ENCODE results near the gene SMAD3. TPM values are rescaled to one million over a fixed set of nuclear protein-coding genes. Genes with fewer than 3 reads are reported as not detected.

SMAD3 gene
- total RNA-seq, 1 experiment from 2014 or later, result 99.5 TPM

GRCh38 chr15:67173786-67174185 is 108.4 kb downstream of the SMAD3 start:
- Histone ChIP-seq H3K27me3 (ENCODE audit: insufficient read depth, low read depth) (no peaks in the 10 kb centered on the region), H3K36me3 (ENCODE audit: low read depth) (peaks cover 20% of the 10 kb centered on the region), H3F3A (ENCODE audit: insufficient read depth, low read depth) (peaks cover 77% of the 10 kb centered on the region), H3K79me2 (ENCODE audit: low read depth) (peaks cover 54% of the 10 kb centered on the region), H2AFZ (no peak overlapping the region), H3K9me3 (ENCODE audit: insufficient read depth, low read depth) (no peaks in the 10 kb centered on the region), H3K27ac (peak overlapping the region; percentile 85), H3K4me1 (replicated peaks; ENCODE audit: insufficient read depth) (peaks cover 53% of the 10 kb centered on the region), H3K4me2 (peak overlapping the region; percentile 48; the same call in 1 of the 2 replicates), H4K20me1 (ENCODE audit: insufficient read depth) (no peaks in the 10 kb centered on the region), H3K9me2 (ENCODE audit: insufficient read depth) (no peaks in the 10 kb centered on the region), H3K4me3 (no peak overlapping the region)
- ChIA-PET CTCF (no interaction called here), POLR2A (ENCODE audit: unreplicated experiment) (no interaction called here)
- no peak for DNase-seq
- TF ChIP-seq CTCF (conservative IDR thresholded peaks at IDR 0.05), result no peak
- TF ChIP-seq EZH2 (IDR thresholded peaks at IDR 0.05; ENCODE audit: low read depth), result no peak
- no TSS peak for BruUV-seq (replicated peaks)
- intact Hi-C loops (cut with micrococcal nuclease; ENCODE audit: unreplicated experiment), result no loop called here

GRCh38 chr15:67174446-67174845 is 109.0 kb downstream of the SMAD3 start:
- Histone ChIP-seq H4K20me1 (ENCODE audit: insufficient read depth) (no peaks in the 10 kb centered on the region), H3F3A (ENCODE audit: insufficient read depth, low read depth) (peaks cover 82% of the 10 kb centered on the region), H3K9me2 (ENCODE audit: insufficient read depth) (no peaks in the 10 kb centered on the region), H3K4me2 (peak overlapping the region; percentile 48), H3K27ac (peak overlapping the region; percentile 85), H2AFZ (no peak overlapping the region), H3K79me2 (ENCODE audit: low read depth) (peaks cover 60% of the 10 kb centered on the region), H3K9me3 (ENCODE audit: insufficient read depth, low read depth) (no peaks in the 10 kb centered on the region), H3K4me1 (replicated peaks; ENCODE audit: insufficient read depth) (peaks cover 59% of the 10 kb centered on the region), H3K27me3 (ENCODE audit: insufficient read depth, low read depth) (no peaks in the 10 kb centered on the region), H3K36me3 (ENCODE audit: low read depth) (peaks cover 20% of the 10 kb centered on the region), H3K4me3 (no peak overlapping the region)
- ChIA-PET POLR2A (ENCODE audit: unreplicated experiment) (interaction anchor here (0.6 to 0.8 kb wide), 3 partner anchors 68 to 603 kb away, joined by 3 to 4 read pairs (median 3); no protein-coding TSS in a partner anchor), CTCF (no interaction called here)
- TF ChIP-seq EZH2 (IDR thresholded peaks at IDR 0.05; ENCODE audit: low read depth) (no peak), CTCF (conservative IDR thresholded peaks at IDR 0.05) (no peak)
- DNase-seq, result no peak
- no TSS peak for BruUV-seq (replicated peaks)
- intact Hi-C loops (cut with micrococcal nuclease; ENCODE audit: unreplicated experiment), result no loop called here

GRCh38 chr15:67174864-67175573 is 109.6 kb downstream of the SMAD3 start:
- peaks cover 60% of the 10 kb centered on the region for H3K4me1 ChIP-seq (replicated peaks; ENCODE audit: insufficient read depth)
- peak; percentile 79 to 92 for DNase-seq
- ChIA-PET CTCF (interaction anchor here (0.6 kb wide), 1 partner anchor 42 kb away, joined by 6 read pairs; no protein-coding TSS in a partner anchor), POLR2A (ENCODE audit: unreplicated experiment) (interaction anchor here (0.6 to 0.8 kb wide), 5 partner anchors 69 to 603 kb away, joined by 3 to 4 read pairs (median 3); no protein-coding TSS in a partner anchor)
- intact Hi-C loops (cut with micrococcal nuclease; ENCODE audit: unreplicated experiment), result loop anchor here (5.0 kb wide), 1 partner anchor 228 kb away; no protein-coding TSS in a partner anchor
- H3K9me2 ChIP-seq (ENCODE audit: insufficient read depth), result no peaks in the 10 kb centered on the region
- no peaks in the 10 kb centered on the region for H3K27me3 ChIP-seq (ENCODE audit: insufficient read depth, low read depth)
- no peak overlapping the region for H2AFZ ChIP-seq
- no peaks in the 10 kb centered on the region for H3K9me3 ChIP-seq (ENCODE audit: insufficient read depth, low read depth)
- H3K36me3 ChIP-seq (ENCODE audit: low read depth), result peaks cover 20% of the 10 kb centered on the region
- H4K20me1 ChIP-seq (ENCODE audit: insufficient read depth), result no peaks in the 10 kb centered on the region
- peak overlapping the region; percentile 85 for H3K27ac ChIP-seq
- H3K4me2 ChIP-seq, result peak overlapping the region; percentile 48
- no peak for TF ChIP-seq CTCF (conservative IDR thresholded peaks at IDR 0.05)
- no peak for TF ChIP-seq EZH2 (IDR thresholded peaks at IDR 0.05; ENCODE audit: low read depth)
- no TSS peak for BruUV-seq (replicated peaks)
- H3K4me3 ChIP-seq, result no peak overlapping the region
- peaks cover 66% of the 10 kb centered on the region for H3K79me2 ChIP-seq (ENCODE audit: low read depth)
- peaks cover 82% of the 10 kb centered on the region for H3F3A ChIP-seq (ENCODE audit: insufficient read depth, low read depth)

Measured in PC-9 (cell line).